ENCODE data around the gene RSBN1.
"Not testable (repeated sequence)": the region's sequence is repeated elsewhere in the genome, so short reads cannot be mapped to it uniquely, and the experiment has no call there.

RSBN1 gene

GRCh38 chr1:113811888-113812660 is at the start of gene RSBN1:
Gene RSBN1 (minus strand): TSS chr1:113812476. CDS start chr1:113812412, 64 bp downstream.
- DNase-seq = peak; percentile 99

- no peak for DNase-seq
Observed at GRCh38 chr1:113861641-113862040, 49.4 kb upstream of the RSBN1 start.

DNA sequence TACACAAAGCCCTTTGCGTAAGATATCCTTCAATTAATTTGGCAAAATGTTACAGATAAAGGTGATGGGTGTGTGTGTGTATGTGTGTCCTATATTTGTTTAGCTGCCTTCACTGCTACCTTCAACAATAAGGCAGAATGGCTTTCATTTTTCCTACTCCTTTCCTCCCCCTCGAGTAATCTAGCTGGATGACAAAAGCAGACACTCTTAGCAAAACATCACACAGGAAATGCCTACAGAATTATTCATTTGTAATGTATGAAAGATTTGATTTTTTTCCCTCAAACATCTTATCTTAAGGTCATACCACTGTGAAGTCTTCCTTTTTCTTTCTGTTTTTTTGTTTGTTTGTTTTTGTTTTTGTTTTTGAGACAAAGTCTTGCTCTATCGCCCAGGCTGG is 48.6 kb upstream of the RSBN1 start:
- DNase-seq = no peak

DNA sequence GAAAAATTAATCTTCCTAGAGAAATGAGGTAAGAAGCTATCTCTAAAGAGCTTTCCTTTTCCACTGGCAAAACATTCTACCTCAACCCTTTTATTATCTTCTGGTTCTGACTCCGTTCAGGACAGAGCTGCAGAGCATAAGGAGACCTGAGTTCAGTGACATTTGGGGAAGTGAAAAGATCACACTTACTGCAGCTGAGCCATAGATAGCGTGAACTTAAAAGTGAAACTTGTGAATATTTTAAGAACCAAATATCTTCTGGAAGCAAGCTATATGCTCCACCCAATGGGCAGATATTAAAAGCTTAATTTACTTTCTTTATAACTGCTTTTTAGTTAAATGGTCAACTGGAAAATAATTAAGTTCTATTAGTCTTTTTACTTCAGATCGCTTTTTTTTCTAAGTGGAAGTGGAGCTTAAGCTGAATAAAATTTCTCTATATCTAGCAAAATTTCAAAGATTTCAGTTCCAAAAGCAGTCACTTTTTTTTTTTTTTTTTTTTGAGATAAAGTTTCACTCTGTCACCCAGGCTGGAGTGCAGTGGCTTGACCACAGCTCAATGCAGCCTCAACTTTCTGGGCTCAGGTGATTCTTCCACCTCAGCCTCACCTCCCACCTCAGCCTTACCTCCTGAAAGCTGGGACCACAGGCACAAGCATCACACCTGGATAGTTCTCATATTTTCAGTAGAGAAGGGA is 47.4 kb upstream of the RSBN1 start:
- DNase-seq = no peak

DNA sequence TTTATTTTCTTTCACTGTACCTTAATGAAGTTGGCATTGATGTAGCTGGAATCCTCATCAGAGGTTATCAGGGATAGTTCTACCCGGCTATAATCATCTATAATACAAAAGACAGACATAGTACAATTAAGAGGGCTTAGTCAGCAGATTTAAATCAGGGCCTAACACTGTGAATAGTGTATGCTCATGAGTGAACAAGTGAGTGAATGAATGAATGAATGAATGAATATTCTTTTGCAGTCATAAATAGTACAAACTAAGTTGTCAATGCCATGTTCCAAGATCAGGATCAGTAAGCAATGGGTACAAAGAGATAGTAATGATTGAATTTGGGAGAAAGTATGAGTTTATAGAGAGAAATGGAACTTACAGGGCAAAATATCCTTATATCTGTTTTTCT is 46.7 kb upstream of the RSBN1 start:
- DNase-seq = no peak

- DNase-seq = no peak
Observed at GRCh38 chr1:113858418-113858817, 46.1 kb upstream of the RSBN1 start.

GRCh38 chr1:113857776-113858175 is 45.5 kb upstream of the RSBN1 start:
- no peak for DNase-seq

- DNase-seq = no peak
Observed at GRCh38 chr1:113856401-113856790, 44.1 kb upstream of the RSBN1 start.

- DNase-seq = no peak
Observed at GRCh38 chr1:113855630-113856400, 43.5 kb upstream of the RSBN1 start.

- no peak for DNase-seq
Observed at GRCh38 chr1:113854234-113854633, 42.0 kb upstream of the RSBN1 start.

DNA sequence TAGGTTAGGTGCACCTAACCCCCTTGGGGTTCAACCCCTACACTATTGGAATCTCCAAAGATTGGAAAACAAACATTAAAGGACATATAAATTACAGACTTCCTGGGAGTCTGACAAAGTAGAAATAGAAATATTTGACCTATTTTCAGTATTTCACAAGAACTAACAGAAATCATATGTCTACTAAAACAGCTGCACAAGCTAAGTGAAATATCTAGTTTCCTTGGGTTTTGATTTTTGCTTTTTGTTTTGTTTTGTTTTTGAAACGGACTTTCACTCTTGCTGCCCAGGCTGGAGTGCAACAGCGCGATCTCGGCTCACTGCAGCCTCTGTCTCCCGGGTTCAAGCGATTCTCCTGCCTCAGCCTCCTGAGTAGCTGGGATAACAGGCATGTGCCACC is 40.4 kb upstream of the RSBN1 start:
- not testable (repeated sequence) for DNase-seq

- DNase-seq = no peak
Observed at GRCh38 chr1:113850127-113850796, 38.0 kb upstream of the RSBN1 start.

- DNase-seq = no peak
Observed at GRCh38 chr1:113849072-113849471, 36.8 kb upstream of the RSBN1 start.

DNA sequence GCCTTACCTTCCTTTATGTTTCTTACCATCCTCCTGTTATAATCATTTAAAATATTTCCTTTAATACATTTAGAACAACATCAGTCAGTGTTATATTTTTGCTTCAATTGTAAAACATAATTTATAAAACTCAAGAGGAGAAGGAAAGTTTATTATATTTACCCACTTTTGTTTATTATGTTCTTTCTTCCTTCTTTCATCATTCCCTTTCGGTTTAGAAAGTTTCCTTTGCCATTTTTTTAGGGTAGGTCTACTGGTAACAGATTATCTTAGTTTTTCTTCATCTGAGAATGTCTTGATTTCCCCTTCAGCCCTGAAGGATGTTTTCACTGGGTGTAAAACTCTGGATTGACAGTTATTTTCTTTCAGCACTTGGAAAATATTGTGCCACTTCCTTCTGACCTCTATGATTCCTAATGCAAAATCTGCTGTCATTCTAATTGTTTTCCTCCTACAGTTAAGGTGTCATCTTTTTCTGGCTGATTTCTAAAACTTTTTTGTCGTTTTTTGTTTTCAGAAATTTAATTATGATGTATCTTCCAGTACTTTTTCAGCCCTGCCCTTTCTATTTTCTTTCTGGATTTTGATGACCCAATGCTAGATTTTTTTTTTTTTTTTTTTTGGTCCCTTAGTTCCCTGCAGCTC is 34.2 kb upstream of the RSBN1 start:
- DNase-seq = no peak

GRCh38 chr1:113836534-113836933 is 24.3 kb upstream of the RSBN1 start:
- DNase-seq = no peak

- DNase-seq = no peak
Observed at GRCh38 chr1:113835686-113836290, 23.5 kb upstream of the RSBN1 start.

DNA sequence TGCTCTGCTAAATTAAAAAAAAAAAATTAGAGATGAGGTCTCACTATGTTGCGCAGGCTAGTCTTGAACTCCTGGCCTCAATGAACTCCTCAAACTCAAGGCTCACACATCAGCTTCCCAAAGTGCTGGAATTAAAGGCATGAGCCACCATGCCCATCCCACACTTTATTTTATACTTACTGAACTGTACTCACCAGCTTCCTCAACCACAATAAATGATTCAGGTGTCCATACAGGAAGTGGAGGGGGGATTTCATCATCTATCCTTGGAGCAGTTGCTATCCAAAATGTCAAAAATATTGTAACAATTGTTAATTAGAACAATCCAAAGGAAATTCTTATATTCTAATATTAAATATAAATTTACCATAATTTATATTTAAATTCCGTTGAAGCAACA is 22.4 kb upstream of the RSBN1 start:
- no peak for DNase-seq

GRCh38 chr1:113830039-113830438 is 17.8 kb upstream of the RSBN1 start:
- no peak for DNase-seq

GRCh38 chr1:113821916-113822315 is 9.6 kb upstream of the RSBN1 start:
- DNase-seq = no peak

DNA sequence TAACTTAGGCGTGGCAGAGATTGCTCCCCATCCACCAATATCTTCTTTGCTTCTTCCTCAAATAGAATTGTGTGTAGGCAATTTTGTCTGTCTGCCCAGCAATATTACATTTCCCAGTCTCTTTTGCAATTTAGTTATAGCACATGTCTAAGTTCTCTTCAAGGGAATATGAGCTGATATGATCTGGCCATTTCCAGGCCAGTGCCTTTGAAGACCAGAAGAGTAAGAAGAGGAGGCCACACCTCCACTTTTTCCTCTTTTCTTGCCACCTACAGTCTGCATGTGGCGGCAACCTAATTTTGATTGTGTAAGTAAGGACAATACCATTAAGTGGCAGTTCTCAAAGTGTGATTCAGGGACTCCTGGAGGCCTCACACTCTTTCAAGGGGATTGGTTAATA is 6.3 kb upstream of the RSBN1 start:
- no peak for DNase-seq

- DNase-seq = no peak
Observed at GRCh38 chr1:113813218-113813617, 942 bp upstream of the RSBN1 start.

- no peak for DNase-seq
Observed at GRCh38 chr1:113812661-113813135, 422 bp upstream of the RSBN1 start.

Data from right forelimb (tissue), 1 donor.